Loucy (cell line): ENCODE measurements around the gene ZNF516.

Source experiments
- H2AFZ ChIP-seq: fragments of 200-600 bp; sonication (generic); 2 replicates; pipeline ENCODE4 v1.6.0; 2016; ENCODE audit warnings: antibody characterized with exemption, mild to moderate bottlenecking, low read length, moderate library complexity
- H3F3A ChIP-seq: fragments of 200-600 bp; 2 replicates; pipeline ENCODE4 v1.6.0; 2016; ENCODE audit warnings: antibody characterized with exemption, low read depth, mild to moderate bottlenecking
- H3K27me3 ChIP-seq: fragments of 200-600 bp; sonication (generic); 2 replicates; pipeline ENCODE4 v1.6.1; 2014; ENCODE audit warnings: low read length, mild to moderate bottlenecking; ENCODE audit not compliant: insufficient read depth, poor library complexity, severe bottlenecking
- H3K36me3 ChIP-seq: fragments of 200-600 bp; sonication (generic); 2 replicates; pipeline ENCODE4 v1.6.1; 2016; ENCODE audit warnings: low read length; ENCODE audit not compliant: insufficient read depth
- H3K4me1 ChIP-seq: fragments of 200-600 bp; sonication (generic); 2 replicates; pipeline ENCODE4 v1.5.1; 2014; ENCODE audit warnings: low read length, mild to moderate bottlenecking; ENCODE audit not compliant: insufficient read depth, poor library complexity, severe bottlenecking
- H3K4me2 ChIP-seq: fragments of 200-600 bp; sonication (generic); 2 replicates; pipeline ENCODE4 v1.6.0; 2014; ENCODE audit warnings: antibody characterized with exemption, low read length, low read depth, mild to moderate bottlenecking; ENCODE audit not compliant: poor library complexity, severe bottlenecking
- H3K4me3 ChIP-seq: fragments of 200-600 bp; sonication (generic); 2 replicates; pipeline ENCODE4 v1.5.1; 2014; ENCODE audit warnings: low read length, mild to moderate bottlenecking, mixed read lengths; ENCODE audit not compliant: poor library complexity, severe bottlenecking
- H3K79me2 ChIP-seq: fragments of 200-600 bp; sonication (generic); 2 replicates; pipeline ENCODE4 v1.6.1; 2014; ENCODE audit warnings: low read length; ENCODE audit not compliant: insufficient read depth
- H3K9ac ChIP-seq: fragments of 200-600 bp; sonication (generic); 2 replicates; pipeline ENCODE4 v1.6.0; 2014; ENCODE audit warnings: mild to moderate bottlenecking, low read depth, low read length, moderate library complexity; ENCODE audit not compliant: poor library complexity, severe bottlenecking
- H3K9me2 ChIP-seq: fragments of 200-600 bp; sonication (generic); replicated peaks from 2 replicates; pipeline ENCODE4 v1.6.1; 2016; ENCODE audit warnings: low read depth, low read length, mixed read lengths
- H3K9me3 ChIP-seq: fragments of 200-600 bp; sonication (generic); 2 replicates; pipeline ENCODE4 v1.6.1; 2014; ENCODE audit warnings: mild to moderate bottlenecking, antibody characterized with exemption, low read length, low read depth; ENCODE audit not compliant: insufficient read depth
- H4K20me1 ChIP-seq: fragments of 200-600 bp; sonication (generic); 2 replicates; pipeline ENCODE4 v1.6.0; 2014; ENCODE audit warnings: antibody characterized with exemption, low read length, mild to moderate bottlenecking; ENCODE audit not compliant: insufficient read depth, poor library complexity, severe bottlenecking
- CTCF ChIP-seq: fragments of 200-600 bp; sonication (generic); conservative IDR thresholded peaks from 2 replicates; pipeline ENCODE4 v1.5.1; 2014; ENCODE audit warnings: mild to moderate bottlenecking, antibody characterized with exemption, low read length
- EZH2phosphoT487 ChIP-seq: fragments of 200-600 bp; IDR thresholded peaks from 2 replicates; pipeline ENCODE4 v1.6.1; 2018; ENCODE audit warnings: antibody characterized with exemption, mild to moderate bottlenecking, moderate library complexity, borderline replicate concordance

ZNF516 gene

DNA sequence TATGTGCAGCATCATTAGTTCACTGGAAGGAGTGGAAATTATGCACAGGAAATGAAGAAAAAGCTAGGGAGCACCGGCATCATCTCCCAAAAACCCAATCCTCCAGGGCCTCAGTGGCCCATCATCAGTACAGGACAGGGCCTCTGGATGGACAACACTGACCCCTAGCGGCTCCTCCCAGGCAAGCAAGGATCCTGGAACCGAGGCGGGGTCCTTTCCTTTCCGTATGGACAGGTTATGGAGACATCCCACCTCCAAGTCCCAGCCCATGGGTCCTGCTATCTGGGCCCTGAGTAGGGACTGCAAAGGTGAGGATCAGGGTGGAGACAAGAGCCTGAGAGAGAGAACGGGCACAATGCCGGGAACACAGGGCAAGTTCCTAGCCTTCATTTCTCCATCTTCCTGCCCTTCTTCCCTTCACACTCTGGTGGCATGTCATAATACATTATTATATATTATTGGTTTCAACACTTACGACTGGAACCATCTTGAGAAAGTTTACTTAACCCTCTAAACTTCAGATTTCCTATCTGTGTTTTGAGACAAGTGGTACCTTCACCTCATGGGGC is 68.2 kb downstream of the ZNF516 start:
- Histone ChIP-seq H3F3A (no peaks in the 10 kb centered on the region), H3K4me3 (no peak overlapping the region), H4K20me1 (no peaks in the 10 kb centered on the region), H3K9me2 (no peaks in the 10 kb centered on the region), H3K9ac (no peak overlapping the region), H3K27me3 (no peaks in the 10 kb centered on the region), H3K4me1 (peaks cover 3% of the 10 kb centered on the region), H2AFZ (no peak overlapping the region), H3K79me2 (no peaks in the 10 kb centered on the region; the same call in 1 of the 2 replicates), H3K4me2 (no peak overlapping the region), H3K9me3 (no peaks in the 10 kb centered on the region), H3K36me3 (no peaks in the 10 kb centered on the region)
- TF ChIP-seq EZH2phosphoT487, result no peak
- TF ChIP-seq CTCF, result peak; percentile 93

DNA sequence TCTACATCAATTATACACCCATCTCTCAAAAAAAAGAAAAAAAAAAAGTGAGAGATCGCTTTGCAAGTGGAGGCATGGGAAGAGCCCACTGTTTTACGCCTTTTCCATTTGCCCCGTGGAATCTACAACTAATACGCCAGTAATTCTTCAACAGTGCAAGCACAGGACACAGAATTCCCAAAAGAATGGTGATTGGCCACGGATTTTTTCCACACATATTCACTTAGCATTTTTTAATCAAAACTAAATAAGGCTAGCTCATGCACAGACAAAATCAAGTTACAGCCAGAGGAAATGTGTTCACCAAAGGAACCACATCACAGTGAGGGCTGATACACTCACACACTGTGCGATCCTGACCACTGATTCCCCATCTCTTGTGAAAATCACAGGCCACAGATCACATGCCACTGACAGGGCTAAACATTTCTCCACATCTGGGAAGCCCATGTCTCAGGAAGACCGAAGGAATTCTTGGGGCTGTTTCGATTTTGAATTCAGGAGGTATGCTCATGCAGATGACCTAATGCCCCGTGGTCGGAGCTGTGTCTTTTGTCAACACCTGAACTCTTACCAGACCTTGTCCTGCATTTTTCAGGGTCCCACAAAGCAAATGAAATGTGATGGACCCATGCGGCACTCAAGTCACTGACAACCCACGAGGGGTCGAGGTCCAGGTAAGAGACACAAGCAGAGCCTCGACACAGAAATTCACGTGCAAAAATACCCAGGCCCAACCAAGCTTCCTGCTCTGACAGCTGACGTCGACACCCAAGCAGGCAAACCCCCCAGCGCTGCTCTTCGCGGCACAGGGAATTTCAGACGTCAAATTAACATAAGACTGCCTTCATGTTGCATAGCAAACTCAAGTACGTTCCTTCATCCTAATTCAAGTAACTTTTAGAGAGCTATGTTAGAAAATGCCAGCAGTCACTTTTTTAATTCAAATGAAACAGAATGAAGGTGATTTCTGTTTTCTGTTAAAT is 69.6 kb downstream of the ZNF516 start:
- no peak for TF ChIP-seq EZH2phosphoT487
- no peak for TF ChIP-seq CTCF
- no peak overlapping the region for H3K4me3 ChIP-seq
- H3F3A ChIP-seq, result no peaks in the 10 kb centered on the region
- H3K36me3 ChIP-seq, result no peaks in the 10 kb centered on the region
- no peaks in the 10 kb centered on the region for H4K20me1 ChIP-seq
- no peaks in the 10 kb centered on the region for H3K79me2 ChIP-seq
- no peaks in the 10 kb centered on the region for H3K9me2 ChIP-seq
- no peak overlapping the region for H3K4me2 ChIP-seq
- no peaks in the 10 kb centered on the region for H3K27me3 ChIP-seq
- no peaks in the 10 kb centered on the region for H3K9me3 ChIP-seq
- H2AFZ ChIP-seq, result no peak overlapping the region
- peaks cover 3% of the 10 kb centered on the region for H3K4me1 ChIP-seq
- H3K9ac ChIP-seq, result no peak overlapping the region

GRCh38 chr18:76422838-76423237 is 72.2 kb downstream of the ZNF516 start:
- no peaks in the 10 kb centered on the region for H4K20me1 ChIP-seq
- no peaks in the 10 kb centered on the region for H3K9me2 ChIP-seq
- H3K9me3 ChIP-seq, result no peaks in the 10 kb centered on the region
- H3K36me3 ChIP-seq, result no peaks in the 10 kb centered on the region
- TF ChIP-seq CTCF, result no peak
- no peaks in the 10 kb centered on the region for H3K27me3 ChIP-seq
- no peak overlapping the region for H3K4me2 ChIP-seq
- no peaks in the 10 kb centered on the region for H3K79me2 ChIP-seq
- no peaks in the 10 kb centered on the region for H3F3A ChIP-seq
- H3K9ac ChIP-seq, result no peak overlapping the region
- no peak overlapping the region for H2AFZ ChIP-seq
- peaks cover 3% of the 10 kb centered on the region for H3K4me1 ChIP-seq
- H3K4me3 ChIP-seq, result no peak overlapping the region
